Stimulated activated CD4-positive, alpha-beta T cell treated with anti-CD3 and anti-CD28 coated beads, Interleukin-15, amount 100 ng/mL, for 1 hour (primary cell): ENCODE results near the gene MSH2.

ENCODE experiments used
- DNase-seq, 2 donors: peaks; one replicate each; pipeline ENCODE4 v3.0.0-alpha.2; 2020; ENCODE audit warnings: low read depth in 1 of 2, low spot score in 1 of 2

MSH2 gene

DNA sequence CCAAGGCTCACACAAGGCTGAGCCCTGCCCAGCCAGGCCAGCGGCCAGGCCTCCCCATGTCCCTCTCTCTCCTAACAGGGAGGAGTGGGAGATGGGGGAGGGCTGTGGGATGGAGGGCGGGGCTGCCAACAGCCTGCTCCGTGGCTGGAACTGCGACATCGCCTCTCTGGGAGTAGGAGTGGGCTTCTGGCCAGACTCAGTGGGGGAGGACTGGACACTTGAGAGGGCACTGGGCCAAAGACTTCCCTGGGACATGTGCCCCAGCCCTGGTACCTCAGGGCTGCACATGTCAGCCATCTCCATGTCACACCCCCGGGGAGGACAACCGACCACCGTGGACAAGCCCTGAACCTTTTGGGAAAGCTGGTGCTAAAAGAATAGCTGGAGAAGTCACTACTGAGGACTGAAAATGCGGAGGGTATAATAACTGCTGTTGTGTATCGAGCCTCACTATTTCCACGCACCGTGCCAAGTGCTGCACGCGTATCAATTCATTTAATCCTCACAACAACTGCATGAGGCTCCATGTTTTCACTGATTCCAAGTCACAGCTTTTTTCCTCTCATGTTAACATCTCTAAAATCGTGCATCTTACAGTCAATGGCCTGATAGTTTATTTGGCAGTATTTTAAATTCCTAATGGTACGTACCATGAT lies 127.3 kb downstream of the MSH2 start:
- no peak for DNase-seq

GRCh38 chr2:47531378-47532042 lies 128.6 kb downstream of the MSH2 start:
- DNase-seq, result no peak
